ENCODE measurements around the gene ASXL2.

The ASXL2 gene

GRCh38 chr2:25726522-25726921 lies 151.8 kb downstream of the ASXL2 start:
- TF ChIP-seq, protein P1, sequence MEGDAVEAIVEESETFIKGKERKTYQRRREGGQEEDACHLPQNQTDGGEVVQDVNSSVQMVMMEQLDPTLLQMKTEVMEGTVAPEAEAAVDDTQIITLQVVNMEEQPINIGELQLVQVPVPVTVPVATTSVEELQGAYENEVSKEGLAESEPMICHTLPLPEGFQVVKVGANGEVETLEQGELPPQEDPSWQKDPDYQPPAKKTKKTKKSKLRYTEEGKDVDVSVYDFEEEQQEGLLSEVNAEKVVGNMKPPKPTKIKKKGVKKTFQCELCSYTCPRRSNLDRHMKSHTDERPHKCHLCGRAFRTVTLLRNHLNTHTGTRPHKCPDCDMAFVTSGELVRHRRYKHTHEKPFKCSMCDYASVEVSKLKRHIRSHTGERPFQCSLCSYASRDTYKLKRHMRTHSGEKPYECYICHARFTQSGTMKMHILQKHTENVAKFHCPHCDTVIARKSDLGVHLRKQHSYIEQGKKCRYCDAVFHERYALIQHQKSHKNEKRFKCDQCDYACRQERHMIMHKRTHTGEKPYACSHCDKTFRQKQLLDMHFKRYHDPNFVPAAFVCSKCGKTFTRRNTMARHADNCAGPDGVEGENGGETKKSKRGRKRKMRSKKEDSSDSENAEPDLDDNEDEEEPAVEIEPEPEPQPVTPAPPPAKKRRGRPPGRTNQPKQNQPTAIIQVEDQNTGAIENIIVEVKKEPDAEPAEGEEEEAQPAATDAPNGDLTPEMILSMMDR (IDR thresholded peaks at IDR 0.05; ENCODE audit: low read depth, low read length), result no peak
- no peak for DNase-seq
- Histone ChIP-seq H3K9me3 (ENCODE audit: severe bottlenecking) (no peaks in the 10 kb centered on the region), H3K27ac (no peak overlapping the region), H3K4me3 (ENCODE audit: low read depth, low read length) (no peak overlapping the region), H3K27me3 (ENCODE audit: insufficient read depth, low read depth, severe bottlenecking) (no peaks in the 10 kb centered on the region), H3K36me3 (no peaks in the 10 kb centered on the region)

GRCh38 chr2:25725877-25726276 lies 152.4 kb downstream of the ASXL2 start:
- Histone ChIP-seq H3K9me3 (ENCODE audit: severe bottlenecking) (no peaks in the 10 kb centered on the region), H3K4me3 (ENCODE audit: low read depth, low read length) (no peak overlapping the region), H3K36me3 (no peaks in the 10 kb centered on the region), H3K27me3 (ENCODE audit: insufficient read depth, low read depth, severe bottlenecking) (no peaks in the 10 kb centered on the region), H3K27ac (no peak overlapping the region)
- no peak for DNase-seq
- TF ChIP-seq, protein P1 (IDR thresholded peaks at IDR 0.05; ENCODE audit: low read depth, low read length), result no peak

- Histone ChIP-seq H3K4me3 (ENCODE audit: low read depth, low read length) (no peak overlapping the region), H3K27ac (no peak overlapping the region), H3K36me3 (no peaks in the 10 kb centered on the region), H3K27me3 (ENCODE audit: insufficient read depth, low read depth, severe bottlenecking) (no peaks in the 10 kb centered on the region), H3K9me3 (ENCODE audit: severe bottlenecking) (no peaks in the 10 kb centered on the region)
- TF ChIP-seq, protein P1 (IDR thresholded peaks at IDR 0.05; ENCODE audit: low read depth, low read length), result no peak
- no peak for DNase-seq
Observed at GRCh38 chr2:25724756-25725155, 153.5 kb downstream of the ASXL2 start.

GRCh38 chr2:25722224-25722623 lies 156.1 kb downstream of the ASXL2 start:
- TF ChIP-seq, protein P1 (IDR thresholded peaks at IDR 0.05; ENCODE audit: low read depth, low read length), result no peak

DNA sequence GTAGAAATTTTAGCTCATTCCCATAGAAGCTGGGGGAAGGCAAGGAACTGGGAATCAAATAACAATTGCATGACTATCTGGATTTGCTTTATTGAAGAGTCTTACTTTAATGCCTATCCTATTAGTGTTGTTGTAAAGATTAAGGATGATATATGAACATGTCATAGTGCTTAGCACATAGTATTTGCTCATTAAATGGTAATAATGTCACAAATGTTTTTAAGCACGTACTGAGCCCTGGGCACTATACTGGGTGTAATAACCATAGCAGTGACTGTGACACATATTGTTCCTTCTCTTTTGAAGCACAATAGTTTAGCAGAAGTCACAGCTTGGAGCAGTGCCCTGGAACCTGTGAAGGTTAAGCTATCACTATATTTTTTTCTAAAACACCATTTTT lies 157.7 kb downstream of the ASXL2 start:
- no peak for DNase-seq
- Histone ChIP-seq H3K27me3 (ENCODE audit: insufficient read depth, low read depth, severe bottlenecking) (no peaks in the 10 kb centered on the region), H3K9me3 (ENCODE audit: severe bottlenecking) (no peaks in the 10 kb centered on the region), H3K4me3 (ENCODE audit: low read depth, low read length) (no peak overlapping the region), H3K36me3 (no peaks in the 10 kb centered on the region), H3K27ac (no peak overlapping the region)
- TF ChIP-seq, protein P1 (IDR thresholded peaks at IDR 0.05; ENCODE audit: low read depth, low read length), result no peak

More at GRCh38 chr2:25722224-25722623, 156.1 kb downstream of the ASXL2 start:
- no peaks in the 10 kb centered on the region for H3K9me3 ChIP-seq (ENCODE audit: severe bottlenecking)
- no peaks in the 10 kb centered on the region for H3K27me3 ChIP-seq (ENCODE audit: insufficient read depth, low read depth, severe bottlenecking)
- H3K4me3 ChIP-seq (ENCODE audit: low read depth, low read length), result no peak overlapping the region
- H3K27ac ChIP-seq, result no peak overlapping the region; the same call in 1 of the 2 replicates
- no peak for DNase-seq
- no peaks in the 10 kb centered on the region for H3K36me3 ChIP-seq

DNA sequence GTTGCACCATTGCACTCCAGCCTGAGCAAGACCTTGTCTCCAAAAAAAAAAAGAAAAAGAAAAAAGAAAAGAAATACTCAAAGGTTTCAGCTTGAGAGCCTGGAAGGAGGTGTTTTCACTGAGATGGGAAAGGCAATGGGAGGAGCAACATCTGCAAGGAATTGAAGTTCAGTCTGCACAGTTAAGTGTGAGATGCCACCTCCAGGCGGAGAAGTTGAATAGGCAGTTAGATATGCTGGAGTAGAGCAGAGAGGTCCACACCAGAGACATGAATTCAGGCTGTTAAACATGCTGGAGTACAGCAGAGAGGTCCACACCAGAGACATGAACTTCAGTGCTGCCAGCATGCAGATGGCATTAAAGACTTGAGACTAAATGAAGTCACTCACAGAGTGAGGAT lies 163.5 kb downstream of the ASXL2 start:
- no peak for DNase-seq
- peaks cover 6% of the 10 kb centered on the region for H3K9me3 ChIP-seq (ENCODE audit: severe bottlenecking)
- no peak overlapping the region for H3K4me3 ChIP-seq (ENCODE audit: low read depth, low read length)
- no peaks in the 10 kb centered on the region for H3K27me3 ChIP-seq (ENCODE audit: insufficient read depth, low read depth, severe bottlenecking)
- TF ChIP-seq, protein P1 (IDR thresholded peaks at IDR 0.05; ENCODE audit: low read depth, low read length), result peak; percentile 37; the same call in 1 of the 2 replicates
- no peak overlapping the region for H3K27ac ChIP-seq
- H3K36me3 ChIP-seq, result no peaks in the 10 kb centered on the region

Measured in WERI-Rb-1 (cell line).